GM12874 (cell line): Measurements from ENCODE around the gene SH3BP2.
A peak's percentile ranks its signal among the peaks of the same experiment; 100 is the strongest.

ENCODE experiments used
- CTCF ChIP-seq: IDR thresholded peaks from 2 replicates; pipeline ENCODE4 v1.5.1; 2011; ENCODE audit warnings: low read depth, mild to moderate bottlenecking, control low read depth, low read length, moderate library complexity; ENCODE audit not compliant: insufficient read depth

Gene SH3BP2

GRCh38 chr4:2746891-2747695, 45.8 kb upstream of the SH3BP2 start:
- no peak for TF ChIP-seq CTCF

DNA sequence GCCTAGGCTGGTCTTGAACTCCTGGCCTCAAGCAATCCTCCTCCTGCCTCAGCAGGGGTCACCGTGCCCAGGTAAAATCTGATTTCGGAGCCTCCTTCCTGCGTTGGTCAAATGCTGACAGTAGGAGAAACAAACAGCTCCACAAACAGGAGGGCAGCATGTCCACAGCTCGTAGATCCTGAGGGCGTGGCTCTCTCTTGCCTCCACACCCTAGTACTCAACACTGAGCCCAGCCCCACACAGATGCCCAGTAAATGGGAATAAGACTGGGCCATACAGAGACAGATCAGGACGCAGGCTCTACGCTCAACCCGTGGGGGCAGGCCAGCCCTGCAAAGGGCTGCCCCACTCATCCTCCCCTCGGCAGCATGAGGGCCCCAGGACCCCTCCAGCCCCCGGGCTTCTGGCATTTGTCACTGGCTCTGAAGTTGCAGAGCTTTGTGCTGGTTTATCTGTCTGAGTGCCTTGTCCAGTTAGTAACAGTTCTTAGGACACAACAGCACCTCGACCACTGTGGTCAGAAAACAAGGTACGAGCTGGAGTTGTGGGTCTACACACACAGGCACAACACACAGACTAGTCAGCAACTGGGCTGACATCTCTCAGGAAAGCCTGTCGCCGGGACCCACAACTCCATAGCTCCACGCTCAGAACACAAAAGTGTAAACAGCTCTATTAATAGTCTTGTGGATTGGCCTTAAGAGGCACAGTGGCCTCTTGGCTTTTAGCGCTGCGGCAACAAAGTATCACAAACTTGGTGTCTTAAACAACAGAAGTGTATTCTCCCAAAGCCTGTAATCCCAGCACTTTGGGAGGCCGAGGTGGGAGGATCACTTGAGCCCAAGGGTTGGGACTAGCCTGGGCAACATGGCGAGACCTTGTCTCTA, 41.9 kb upstream of the SH3BP2 start:
- TF ChIP-seq CTCF = no peak

DNA sequence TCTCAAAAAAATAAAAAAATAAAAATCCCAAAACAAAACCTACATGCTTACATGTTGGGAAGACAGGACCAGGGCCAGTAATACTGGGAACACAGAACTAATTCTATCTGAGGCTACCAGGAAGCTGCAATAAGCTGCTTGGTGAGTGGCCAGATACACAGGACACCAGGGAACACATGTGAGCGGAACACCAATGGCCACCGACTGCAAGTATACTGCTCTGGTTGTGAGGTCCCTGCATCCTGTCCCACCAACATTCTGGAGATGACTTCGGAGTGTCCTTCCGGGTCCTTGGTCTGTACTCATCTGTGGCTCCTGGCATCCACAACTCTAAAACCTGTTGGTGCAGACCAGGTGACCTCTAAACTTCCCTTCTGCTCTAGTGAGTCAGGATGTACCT, 39.4 kb upstream of the SH3BP2 start:
- no peak for TF ChIP-seq CTCF

- no peak for TF ChIP-seq CTCF
Observed at GRCh38 chr4:2754848-2755819, 37.8 kb upstream of the SH3BP2 start.

GRCh38 chr4:2755821-2756690, 36.8 kb upstream of the SH3BP2 start, which contains the start of gene TNIP2:
Gene TNIP2, minus strand, starts transcription at chr4:2756336. Its CDS starts 47 bp downstream, at chr4:2756289.
- TF ChIP-seq CTCF = peak; percentile 23; the same call in 1 of the 2 replicates

DNA sequence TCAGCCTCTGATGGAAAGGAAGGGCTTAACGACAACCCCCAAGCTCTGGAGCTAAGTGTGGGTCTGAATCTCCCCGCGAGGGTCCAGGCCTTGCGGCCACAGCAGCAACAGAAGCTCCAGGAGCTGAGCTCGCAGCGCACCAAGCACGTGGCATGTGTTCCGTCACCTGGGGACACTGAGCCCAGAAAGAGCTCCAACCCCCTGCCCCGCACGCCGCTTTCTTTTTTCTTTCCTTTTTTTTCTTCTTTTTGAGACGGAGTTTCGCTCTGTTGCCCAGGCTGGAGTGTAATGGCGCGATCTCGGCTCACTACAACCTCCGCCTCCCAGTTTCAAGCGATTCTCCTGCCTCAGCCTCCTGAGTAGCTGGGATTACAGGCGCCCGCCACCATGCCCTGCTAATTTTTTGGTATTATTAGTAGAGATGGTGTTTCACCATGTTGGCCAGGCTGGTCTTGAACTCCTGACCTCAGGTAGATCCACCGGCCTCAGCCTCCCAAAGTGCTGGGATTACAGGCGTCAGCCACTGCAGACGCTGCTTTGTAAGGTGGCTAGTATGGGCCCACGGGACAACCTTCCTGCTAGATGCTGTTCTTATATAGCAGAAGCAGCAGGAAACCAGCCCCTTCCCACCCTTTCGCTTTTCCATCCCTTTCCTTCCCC, 36.1 kb upstream of the SH3BP2 start:
- TF ChIP-seq CTCF = no peak
